Measurements from ENCODE around the gene CEACAM16. TPM values are rescaled to one million over a fixed set of nuclear protein-coding genes. Genes with fewer than 3 reads are reported as not detected.
"Not testable (repeated sequence)": the region's sequence is repeated elsewhere in the genome, so short reads cannot be mapped to it uniquely, and the experiment has no call there.

The CEACAM16 gene
- total RNA-seq, 1 donor from 2014 or later = not detected

GRCh38 chr19:44680536-44680935 is 18.4 kb upstream of the CEACAM16 start:
- no peaks in the 10 kb centered on the region for H3K9me3 Mint-ChIP-seq (ENCODE audit: low read depth)

GRCh38 chr19:44681992-44682790 is 16.8 kb upstream of the CEACAM16 start:
- H3K4me1 Mint-ChIP-seq (ENCODE audit: low read depth) = peaks cover 23% of the 10 kb centered on the region
- H3K4me3 Mint-ChIP-seq (ENCODE audit: unreplicated experiment) = no peak overlapping the region
- TF ChIP-seq CTCF (IDR thresholded peaks at IDR 0.05) = no peak
- H3K9me3 Mint-ChIP-seq (ENCODE audit: low read depth) = no peaks in the 10 kb centered on the region
- H3K27me3 Mint-ChIP-seq (ENCODE audit: low read depth) = no peaks in the 10 kb centered on the region
- no peak for DNase-seq (ENCODE audit: low spot score)
- peaks cover 10% of the 10 kb centered on the region for H3K36me3 Mint-ChIP-seq (ENCODE audit: low read depth)
- H3K27ac Mint-ChIP-seq (ENCODE audit: unreplicated experiment) = no peak overlapping the region

More at GRCh38 chr19:44680536-44680935, 18.4 kb upstream of the CEACAM16 start:
- Mint-ChIP-seq H3K27ac (ENCODE audit: unreplicated experiment) (no peak overlapping the region), H3K4me3 (ENCODE audit: unreplicated experiment) (no peak overlapping the region), H3K27me3 (ENCODE audit: low read depth) (no peaks in the 10 kb centered on the region), H3K36me3 (ENCODE audit: low read depth) (peaks cover 13% of the 10 kb centered on the region), H3K4me1 (ENCODE audit: low read depth) (peaks cover 22% of the 10 kb centered on the region)
- no peak for TF ChIP-seq CTCF (IDR thresholded peaks at IDR 0.05)
- DNase-seq (ENCODE audit: low spot score) = no peak

- no peak for DNase-seq (ENCODE audit: low spot score)
- no peak overlapping the region for H3K27ac Mint-ChIP-seq (ENCODE audit: unreplicated experiment)
- no peak for TF ChIP-seq CTCF (IDR thresholded peaks at IDR 0.05)
- peaks cover 18% of the 10 kb centered on the region for H3K4me1 Mint-ChIP-seq (ENCODE audit: low read depth)
- H3K9me3 Mint-ChIP-seq (ENCODE audit: low read depth) = no peaks in the 10 kb centered on the region
- H3K36me3 Mint-ChIP-seq (ENCODE audit: low read depth) = peaks cover 10% of the 10 kb centered on the region
- no peaks in the 10 kb centered on the region for H3K27me3 Mint-ChIP-seq (ENCODE audit: low read depth)
- no peak overlapping the region for H3K4me3 Mint-ChIP-seq (ENCODE audit: unreplicated experiment)
These were observed 16.1 kb upstream of the CEACAM16 start for GRCh38 chr19:44682807-44683206.

DNA sequence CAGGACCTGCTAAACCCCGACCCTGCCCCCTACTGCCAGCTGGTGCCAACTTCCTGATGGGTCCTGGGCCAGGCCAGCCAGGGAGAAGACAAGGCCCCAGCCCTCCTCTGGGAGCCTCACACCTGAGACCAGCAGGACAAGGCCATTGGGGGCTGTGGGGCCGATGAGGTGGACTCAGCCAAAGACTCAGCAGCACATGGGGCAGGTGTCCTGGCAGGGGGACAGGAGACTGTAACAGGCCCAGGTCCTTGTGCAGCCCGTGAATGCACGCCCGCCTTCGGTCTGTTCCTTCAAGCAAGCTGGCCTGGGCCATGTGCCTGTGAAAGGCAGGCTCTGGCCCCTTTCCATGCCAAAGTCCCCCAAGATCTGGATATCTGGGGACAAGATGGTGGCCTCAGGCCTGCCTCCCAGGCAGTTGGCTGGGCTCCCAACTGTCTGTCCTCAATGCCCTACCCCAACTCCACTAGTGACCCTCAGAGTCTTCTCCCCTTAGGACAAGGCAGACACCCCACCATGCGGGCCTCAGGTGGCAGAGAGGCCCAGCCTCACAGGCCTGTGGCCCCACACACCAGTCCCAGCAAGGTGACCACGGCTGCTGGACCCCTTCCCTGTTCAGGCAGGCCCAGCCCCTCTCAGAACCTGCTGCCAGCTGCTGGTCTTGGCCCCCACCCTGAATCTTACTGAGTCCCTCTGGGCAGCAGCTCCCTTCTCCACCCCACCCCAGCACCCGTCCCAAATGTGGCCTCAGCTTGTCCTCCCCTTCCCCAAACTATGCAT is 15.3 kb upstream of the CEACAM16 start:
- TF ChIP-seq CTCF (IDR thresholded peaks at IDR 0.05) = no peak
- Mint-ChIP-seq H3K9me3 (ENCODE audit: low read depth) (no peaks in the 10 kb centered on the region), H3K36me3 (ENCODE audit: low read depth) (peaks cover 10% of the 10 kb centered on the region), H3K4me1 (ENCODE audit: low read depth) (peaks cover 18% of the 10 kb centered on the region), H3K4me3 (ENCODE audit: unreplicated experiment) (no peak overlapping the region), H3K27ac (ENCODE audit: unreplicated experiment) (no peak overlapping the region), H3K27me3 (ENCODE audit: low read depth) (no peaks in the 10 kb centered on the region)
- no peak for DNase-seq (ENCODE audit: low spot score)

GRCh38 chr19:44684396-44684795 is 14.6 kb upstream of the CEACAM16 start:
- H3K9me3 Mint-ChIP-seq (ENCODE audit: low read depth); DNase-seq (ENCODE audit: low spot score); H3K4me3 Mint-ChIP-seq (ENCODE audit: unreplicated experiment); H3K27me3 Mint-ChIP-seq (ENCODE audit: low read depth): not testable (repeated sequence)
- peaks cover 21% of the 10 kb centered on the region for H3K4me1 Mint-ChIP-seq (ENCODE audit: low read depth)
- H3K36me3 Mint-ChIP-seq (ENCODE audit: low read depth) = peaks cover 10% of the 10 kb centered on the region
- H3K27ac Mint-ChIP-seq (ENCODE audit: unreplicated experiment) = peak overlapping the region; percentile 32
